HFF-Myc (cell line): ENCODE results near the gene PHF21B.

Experiments used
- DNase-seq: peaks from one replicate; pipeline ENCODE4 v3.0.0-alpha.2; 2011; ENCODE audit warnings: low read depth; ENCODE audit errors: extremely low read depth
- H3K4me3 ChIP-seq: replicated peaks from 2 replicates; pipeline ENCODE4 v1.5.1; 2011; ENCODE audit warnings: low read depth, mild to moderate bottlenecking, control low read depth, low read length
- CTCF ChIP-seq: IDR thresholded peaks from 2 replicates; pipeline ENCODE4 v1.5.1; 2012; ENCODE audit warnings: mild to moderate bottlenecking, low read depth, low read length, control low read depth; ENCODE audit errors: missing control alignments

The PHF21B gene

GRCh38 chr22:44882226-44882905 lies 127.4 kb downstream of the PHF21B start:
- H3K4me3 ChIP-seq: no peak overlapping the region
- no peak for TF ChIP-seq CTCF
- DNase-seq: no peak

GRCh38 chr22:44881624-44882023 lies 128.2 kb downstream of the PHF21B start:
- no peak overlapping the region for H3K4me3 ChIP-seq
- no peak for DNase-seq
- no peak for TF ChIP-seq CTCF

GRCh38 chr22:44880610-44881290 lies 129.1 kb downstream of the PHF21B start:
- TF ChIP-seq CTCF: no peak
- no peak overlapping the region for H3K4me3 ChIP-seq
- no peak for DNase-seq

- DNase-seq: no peak
- no peak for TF ChIP-seq CTCF
- no peak overlapping the region for H3K4me3 ChIP-seq
These were observed 130.5 kb downstream of the PHF21B start for GRCh38 chr22:44879301-44879680.

- no peak overlapping the region for H3K4me3 ChIP-seq
- no peak for TF ChIP-seq CTCF
- DNase-seq: no peak
These were observed 131.1 kb downstream of the PHF21B start for GRCh38 chr22:44878483-44879300.

- DNase-seq: no peak
- TF ChIP-seq CTCF: no peak
- H3K4me3 ChIP-seq: no peak overlapping the region
These were observed 132.9 kb downstream of the PHF21B start for GRCh38 chr22:44876921-44877320.
